GM10266 (cell line): ENCODE data around the gene SH3BP2.
A peak's percentile ranks its signal among the peaks of the same experiment; 100 is the strongest.

Experiments
- DNase-seq: peaks from one replicate; pipeline ENCODE4 v3.0.0; 2012; ENCODE audit errors: extremely low spot score
- TF ChIP-seq, protein P1 (sequence below): IDR thresholded peaks from 2 replicates; pipeline ENCODE4 v1.5.1; 2012; ENCODE audit warnings: mild to moderate bottlenecking, low read depth; ENCODE audit not compliant: control insufficient read depth, insufficient read depth; ENCODE audit errors: missing control alignments

The SH3BP2 gene

DNA sequence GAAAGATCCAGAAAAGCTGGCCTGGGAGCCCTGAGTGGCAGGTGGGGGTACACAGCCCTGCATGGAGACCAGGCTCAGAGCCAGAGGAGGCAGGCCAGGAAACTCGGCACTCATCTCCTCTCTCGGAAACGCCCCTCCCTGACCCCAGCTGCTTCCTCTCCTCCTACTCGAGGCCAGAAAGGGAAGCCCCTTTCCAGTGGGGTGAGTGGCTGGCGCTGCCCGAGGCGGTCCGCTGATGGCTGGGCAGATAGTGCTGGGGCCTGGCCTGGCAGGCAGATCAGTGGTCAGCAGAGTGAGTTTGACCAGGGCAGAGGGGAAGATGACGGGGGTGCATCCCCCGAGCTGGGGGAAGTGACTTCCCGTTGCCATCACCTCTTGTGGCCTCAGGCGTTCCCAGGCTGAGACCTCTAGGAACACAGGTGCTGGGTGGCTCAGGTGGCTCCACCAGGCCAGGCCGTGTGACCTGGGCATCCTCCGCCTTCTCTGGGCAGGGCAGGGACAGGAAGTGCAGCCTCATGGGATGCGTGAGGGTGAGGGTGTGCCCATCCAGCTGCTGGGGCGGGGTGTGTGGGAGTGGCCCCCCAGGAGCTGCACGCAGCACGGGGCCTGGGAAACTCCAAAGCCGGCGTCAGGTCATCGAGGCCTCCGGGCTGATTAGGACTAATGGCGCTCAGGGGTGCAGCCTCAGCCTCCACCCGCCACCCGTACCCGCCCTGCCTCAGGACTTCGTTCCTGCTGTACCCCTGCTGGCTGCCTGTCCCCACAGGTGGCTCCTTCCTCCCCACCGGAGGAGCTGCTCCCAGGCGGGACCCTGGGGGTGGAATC is 5.7 kb downstream of the SH3BP2 start:
- TF ChIP-seq, protein P1, sequence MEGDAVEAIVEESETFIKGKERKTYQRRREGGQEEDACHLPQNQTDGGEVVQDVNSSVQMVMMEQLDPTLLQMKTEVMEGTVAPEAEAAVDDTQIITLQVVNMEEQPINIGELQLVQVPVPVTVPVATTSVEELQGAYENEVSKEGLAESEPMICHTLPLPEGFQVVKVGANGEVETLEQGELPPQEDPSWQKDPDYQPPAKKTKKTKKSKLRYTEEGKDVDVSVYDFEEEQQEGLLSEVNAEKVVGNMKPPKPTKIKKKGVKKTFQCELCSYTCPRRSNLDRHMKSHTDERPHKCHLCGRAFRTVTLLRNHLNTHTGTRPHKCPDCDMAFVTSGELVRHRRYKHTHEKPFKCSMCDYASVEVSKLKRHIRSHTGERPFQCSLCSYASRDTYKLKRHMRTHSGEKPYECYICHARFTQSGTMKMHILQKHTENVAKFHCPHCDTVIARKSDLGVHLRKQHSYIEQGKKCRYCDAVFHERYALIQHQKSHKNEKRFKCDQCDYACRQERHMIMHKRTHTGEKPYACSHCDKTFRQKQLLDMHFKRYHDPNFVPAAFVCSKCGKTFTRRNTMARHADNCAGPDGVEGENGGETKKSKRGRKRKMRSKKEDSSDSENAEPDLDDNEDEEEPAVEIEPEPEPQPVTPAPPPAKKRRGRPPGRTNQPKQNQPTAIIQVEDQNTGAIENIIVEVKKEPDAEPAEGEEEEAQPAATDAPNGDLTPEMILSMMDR, result no peak
- DNase-seq, result peak; percentile 74

DNA sequence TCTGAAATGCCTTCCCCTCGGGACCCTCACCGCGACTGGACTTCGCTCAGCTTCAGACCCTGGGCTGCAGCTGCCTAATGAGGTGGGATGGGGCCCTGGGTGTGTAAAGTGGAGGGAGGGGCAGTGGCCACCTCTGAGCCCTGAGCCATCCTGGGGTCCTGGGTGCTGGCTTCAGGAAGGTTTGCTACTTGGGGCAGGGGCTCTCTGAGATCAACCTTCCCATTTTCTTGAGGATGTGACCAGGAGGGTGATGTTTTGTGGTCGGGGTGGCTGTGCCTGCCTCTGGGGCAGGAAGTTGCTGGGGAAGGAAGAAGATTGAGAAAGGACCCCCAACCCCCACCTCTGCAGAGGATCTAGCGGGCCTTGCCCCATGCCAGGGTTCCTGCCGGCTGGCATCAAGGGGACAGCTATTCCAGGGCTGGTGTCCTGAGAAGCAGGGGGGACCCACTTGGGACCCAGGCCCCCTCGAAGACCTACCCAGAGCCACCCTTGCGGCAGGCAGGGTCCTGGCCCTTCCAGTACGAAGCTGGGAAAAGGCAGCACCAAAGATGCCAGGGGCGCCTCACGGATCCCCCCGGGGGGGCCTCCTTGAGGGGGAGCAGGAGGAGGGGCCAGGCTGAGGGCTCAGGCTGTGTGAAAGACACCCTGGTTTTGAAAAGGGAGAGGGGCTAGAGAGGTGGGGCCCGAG is 6.5 kb downstream of the SH3BP2 start:
- TF ChIP-seq, protein P1, result no peak
- no peak for DNase-seq

DNA sequence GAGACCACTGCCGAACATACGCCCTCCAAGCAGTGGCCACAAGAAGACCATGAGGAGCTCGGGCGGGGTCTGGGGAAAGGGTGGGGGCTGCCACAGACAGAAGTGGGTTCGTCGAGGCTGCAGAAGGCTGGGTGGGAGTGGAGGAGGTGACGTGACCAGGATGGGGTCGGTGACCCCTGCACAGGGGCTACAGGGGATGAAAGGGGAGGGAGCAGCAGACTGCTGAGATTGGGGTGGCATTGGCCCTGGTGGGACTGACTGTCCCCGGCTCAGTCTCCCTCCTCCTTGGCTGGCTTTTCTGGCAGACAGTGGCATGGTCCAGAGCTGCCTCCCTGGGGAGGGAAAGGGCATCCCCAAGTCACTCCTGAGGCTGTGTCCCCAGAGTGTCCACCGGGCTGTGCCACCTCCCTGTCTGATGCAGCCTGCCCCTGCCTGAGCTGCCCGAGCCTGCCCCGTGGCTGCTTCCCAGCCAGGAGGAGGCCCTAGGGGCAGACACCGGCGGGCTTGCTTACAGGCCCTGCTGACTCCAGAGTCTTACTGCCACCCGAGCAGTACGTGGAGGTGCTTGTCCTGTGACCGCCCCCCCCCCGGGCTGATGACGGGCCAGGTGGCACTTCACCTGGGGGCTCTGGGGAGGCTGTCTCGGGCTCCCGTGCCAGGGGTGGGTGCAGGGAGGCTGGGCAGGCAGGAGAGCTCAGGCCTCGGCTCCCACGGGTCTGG is 7.2 kb downstream of the SH3BP2 start:
- no peak for DNase-seq
- TF ChIP-seq, protein P1, result no peak

DNA sequence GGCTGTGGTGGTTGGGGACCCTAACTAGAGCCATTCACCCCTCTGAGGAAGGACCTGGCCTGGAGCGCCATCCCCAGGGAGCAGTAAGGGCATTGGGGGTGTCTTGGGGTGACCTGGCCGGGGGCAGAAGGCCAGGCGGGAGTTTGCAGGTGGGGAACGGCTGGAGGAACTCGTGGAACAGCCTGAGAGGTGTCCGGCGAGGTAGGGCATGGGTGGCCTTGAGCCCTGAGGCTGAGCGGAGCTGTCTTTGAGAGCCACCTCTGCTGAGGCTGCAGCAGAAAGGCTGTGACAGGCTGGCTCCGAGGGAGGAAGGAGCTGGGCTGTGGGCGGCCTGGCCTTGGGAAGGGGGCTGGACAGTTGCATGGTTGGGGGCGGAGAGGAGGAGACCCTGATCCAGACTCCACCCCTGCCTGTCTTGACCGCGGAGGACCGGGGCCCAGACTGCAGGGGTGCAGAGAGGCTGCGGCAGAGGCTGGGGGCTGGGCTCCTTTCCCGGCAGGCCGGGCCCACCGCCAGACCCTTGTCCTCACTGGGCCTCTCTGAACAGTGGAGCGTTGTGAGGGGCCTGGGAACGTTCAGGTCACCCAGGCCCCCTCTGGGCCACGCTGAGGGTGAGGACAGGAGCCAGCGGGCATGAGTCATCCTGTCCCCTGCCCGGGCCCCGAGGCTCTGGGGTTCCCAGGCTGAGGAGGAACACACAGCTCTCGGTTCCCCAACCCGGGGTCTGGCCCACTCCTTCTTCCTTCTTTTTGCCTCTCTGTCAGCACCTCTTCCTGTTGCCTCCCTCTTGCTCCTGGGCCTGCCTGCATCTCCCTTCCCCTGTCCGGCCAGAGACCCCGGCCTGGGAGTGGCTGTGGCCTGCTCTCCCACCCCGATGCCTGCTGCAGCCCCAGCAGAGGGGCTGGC is 8.1 kb downstream of the SH3BP2 start:
- TF ChIP-seq, protein P1, result no peak
- peak; percentile 73 for DNase-seq

DNA sequence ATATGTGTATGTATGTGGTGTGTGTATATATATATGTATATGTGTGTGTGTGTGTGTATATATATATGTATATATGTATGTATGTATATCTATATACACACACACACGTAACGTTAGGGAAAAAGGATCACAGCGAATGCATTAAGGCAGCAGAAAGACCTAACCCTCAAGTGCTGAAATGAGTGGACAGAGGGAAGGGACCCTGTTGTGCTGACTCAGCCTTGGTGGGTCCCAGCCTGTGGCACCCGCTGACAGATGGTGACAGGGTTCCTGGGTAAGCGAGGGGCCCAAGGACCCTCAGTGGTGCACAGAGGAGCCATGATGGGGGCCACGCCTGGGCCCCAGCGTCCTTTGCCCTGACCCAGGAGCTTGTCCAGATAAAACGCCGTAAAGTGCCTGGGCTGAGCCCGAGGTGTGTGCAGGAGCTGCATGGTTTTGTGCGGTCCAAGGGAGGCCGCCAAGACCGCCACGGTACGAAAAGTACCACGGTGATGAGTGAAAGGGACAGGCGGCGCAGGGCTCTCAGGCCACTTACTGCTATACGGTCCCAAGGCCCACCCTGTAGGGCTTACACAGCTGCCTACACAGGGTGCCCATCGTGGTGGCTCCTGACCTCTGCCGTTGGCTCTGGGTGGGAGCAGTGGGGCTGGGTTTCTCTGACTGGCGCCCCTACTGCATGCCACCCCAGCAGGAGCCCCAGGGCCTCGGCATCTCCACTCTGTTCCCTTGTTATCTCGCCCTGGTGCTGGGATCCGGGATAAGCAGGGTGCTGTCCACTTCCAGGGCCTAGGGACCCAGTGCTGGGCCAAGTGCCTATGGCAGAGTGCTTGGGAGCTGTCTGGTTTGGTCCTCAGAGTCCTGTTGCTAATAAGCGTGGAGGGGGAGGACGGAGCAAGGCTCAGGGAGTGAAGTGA is 10.0 kb downstream of the SH3BP2 start:
- TF ChIP-seq, protein P1, result no peak
- DNase-seq, result no peak
